ENCODE results near the gene FAM76A.

DNA sequence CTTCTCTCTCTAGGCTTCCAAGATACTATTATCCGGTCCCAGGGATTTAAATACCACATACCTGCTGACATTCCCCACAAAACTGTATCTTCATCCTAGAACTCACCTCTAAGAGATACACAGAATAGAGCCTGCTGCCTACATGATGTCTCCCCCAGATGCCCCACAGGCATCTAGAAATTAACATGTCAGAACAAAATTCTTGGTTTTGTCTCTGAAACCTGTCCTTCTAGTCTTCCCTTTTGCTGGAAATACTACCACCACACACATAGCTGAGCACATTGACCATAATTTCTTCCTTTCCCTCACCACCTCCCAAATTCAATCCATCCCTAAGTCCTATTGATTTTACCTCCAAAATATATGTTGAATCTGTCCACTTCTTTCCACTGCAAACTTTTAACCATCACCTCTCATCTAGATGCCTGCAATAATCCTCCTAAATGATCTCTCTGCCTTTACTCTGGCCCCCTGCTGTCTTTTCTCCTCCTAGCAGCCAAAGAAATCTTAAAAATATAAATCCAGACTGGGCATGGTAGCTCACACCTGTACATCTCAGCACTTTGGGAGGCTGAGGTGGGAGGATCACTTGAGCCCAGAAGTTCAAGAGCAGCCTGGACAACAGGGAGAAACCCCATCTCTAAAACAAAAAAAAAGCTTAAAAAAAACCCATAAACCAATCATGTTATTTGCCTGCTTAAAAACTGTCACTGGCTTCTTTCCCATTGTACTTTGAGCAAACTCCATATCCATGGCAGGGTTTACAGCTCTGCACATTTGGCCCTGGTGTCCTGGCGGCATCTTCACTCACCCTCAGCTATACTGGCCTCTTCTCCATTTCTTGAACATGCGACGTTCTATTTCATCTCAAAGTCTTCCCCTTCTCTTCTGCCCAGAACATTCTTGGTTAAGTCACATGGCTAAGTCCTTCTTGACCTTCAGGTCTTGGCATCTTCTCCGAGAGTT lies 6.2 kb upstream of the FAM76A start:
- TF ChIP-seq EP300 (IDR thresholded peaks at IDR 0.05), result no peak
- TF ChIP-seq, protein P1, sequence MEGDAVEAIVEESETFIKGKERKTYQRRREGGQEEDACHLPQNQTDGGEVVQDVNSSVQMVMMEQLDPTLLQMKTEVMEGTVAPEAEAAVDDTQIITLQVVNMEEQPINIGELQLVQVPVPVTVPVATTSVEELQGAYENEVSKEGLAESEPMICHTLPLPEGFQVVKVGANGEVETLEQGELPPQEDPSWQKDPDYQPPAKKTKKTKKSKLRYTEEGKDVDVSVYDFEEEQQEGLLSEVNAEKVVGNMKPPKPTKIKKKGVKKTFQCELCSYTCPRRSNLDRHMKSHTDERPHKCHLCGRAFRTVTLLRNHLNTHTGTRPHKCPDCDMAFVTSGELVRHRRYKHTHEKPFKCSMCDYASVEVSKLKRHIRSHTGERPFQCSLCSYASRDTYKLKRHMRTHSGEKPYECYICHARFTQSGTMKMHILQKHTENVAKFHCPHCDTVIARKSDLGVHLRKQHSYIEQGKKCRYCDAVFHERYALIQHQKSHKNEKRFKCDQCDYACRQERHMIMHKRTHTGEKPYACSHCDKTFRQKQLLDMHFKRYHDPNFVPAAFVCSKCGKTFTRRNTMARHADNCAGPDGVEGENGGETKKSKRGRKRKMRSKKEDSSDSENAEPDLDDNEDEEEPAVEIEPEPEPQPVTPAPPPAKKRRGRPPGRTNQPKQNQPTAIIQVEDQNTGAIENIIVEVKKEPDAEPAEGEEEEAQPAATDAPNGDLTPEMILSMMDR (IDR thresholded peaks at IDR 0.05), result no peak
- TF ChIP-seq POLR2A (IDR thresholded peaks at IDR 0.05), result no peak

Data from ovary (tissue), 3 donors.